Panc1 (cell line): ENCODE results near the gene IL22.

Source experiments
- POLR2AphosphoS5 ChIP-seq: IDR thresholded peaks from 2 replicates; pipeline ENCODE4 v1.6.1; 2012; ENCODE audit warnings: mild to moderate bottlenecking, low read depth, low read length, moderate library complexity
- SIN3A ChIP-seq: IDR thresholded peaks from 2 replicates; pipeline ENCODE4 v1.6.1; 2012; ENCODE audit warnings: low read depth, mild to moderate bottlenecking, low read length, moderate library complexity, borderline replicate concordance; ENCODE audit not compliant: insufficient read depth
- TCF7L2 ChIP-seq: IDR thresholded peaks from 2 replicates; pipeline ENCODE4 v1.6.1; 2011; ENCODE audit warnings: mild to moderate bottlenecking, low read depth, low read length, inconsistent platforms
- TF ChIP-seq, protein P1 (sequence below): fragments of 450-650 bp; IDR thresholded peaks from 2 replicates; pipeline ENCODE4 v1.5.1; 2017; ENCODE audit warnings: mild to moderate bottlenecking
- TF ChIP-seq, protein P2 (sequence below), 2 experiments: IDR thresholded peaks; 2 replicates each; pipeline ENCODE4 v1.6.1; 2011 to 2012; ENCODE audit warnings: low read depth in 2 of 2, control low read depth in 1 of 2, low read length in 1 of 2, mild to moderate bottlenecking in 1 of 2, moderate library complexity in 1 of 2; ENCODE audit not compliant: insufficient read depth in 1 of 2

DNA sequence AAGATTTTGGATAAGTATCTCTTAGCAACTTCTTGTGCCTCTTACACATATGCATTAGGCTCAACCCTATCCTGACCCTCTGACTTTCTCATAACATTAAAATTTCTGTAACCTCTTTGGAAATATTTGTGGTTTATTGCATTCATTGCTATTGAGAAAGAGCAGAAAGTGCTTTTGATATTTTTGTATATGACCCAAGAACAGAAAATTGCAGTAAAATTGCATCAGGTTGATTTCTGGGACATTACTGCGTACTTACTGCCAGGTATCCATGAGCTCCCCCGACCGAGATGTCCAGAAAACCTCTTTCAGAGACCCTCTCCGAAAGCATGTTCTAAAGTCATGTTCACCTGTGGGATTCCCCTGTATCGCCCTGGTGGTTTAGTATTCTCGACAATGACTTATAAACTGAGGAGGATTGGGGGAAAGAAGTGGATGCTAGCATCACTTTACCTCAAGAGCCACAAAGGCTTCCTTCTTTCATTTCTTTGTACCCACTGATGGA lies 14.5 kb upstream of the IL22 start:
- TF ChIP-seq SIN3A (no peak), TCF7L2 (no peak), POLR2AphosphoS5 (no peak)
- TF ChIP-seq, protein P1, sequence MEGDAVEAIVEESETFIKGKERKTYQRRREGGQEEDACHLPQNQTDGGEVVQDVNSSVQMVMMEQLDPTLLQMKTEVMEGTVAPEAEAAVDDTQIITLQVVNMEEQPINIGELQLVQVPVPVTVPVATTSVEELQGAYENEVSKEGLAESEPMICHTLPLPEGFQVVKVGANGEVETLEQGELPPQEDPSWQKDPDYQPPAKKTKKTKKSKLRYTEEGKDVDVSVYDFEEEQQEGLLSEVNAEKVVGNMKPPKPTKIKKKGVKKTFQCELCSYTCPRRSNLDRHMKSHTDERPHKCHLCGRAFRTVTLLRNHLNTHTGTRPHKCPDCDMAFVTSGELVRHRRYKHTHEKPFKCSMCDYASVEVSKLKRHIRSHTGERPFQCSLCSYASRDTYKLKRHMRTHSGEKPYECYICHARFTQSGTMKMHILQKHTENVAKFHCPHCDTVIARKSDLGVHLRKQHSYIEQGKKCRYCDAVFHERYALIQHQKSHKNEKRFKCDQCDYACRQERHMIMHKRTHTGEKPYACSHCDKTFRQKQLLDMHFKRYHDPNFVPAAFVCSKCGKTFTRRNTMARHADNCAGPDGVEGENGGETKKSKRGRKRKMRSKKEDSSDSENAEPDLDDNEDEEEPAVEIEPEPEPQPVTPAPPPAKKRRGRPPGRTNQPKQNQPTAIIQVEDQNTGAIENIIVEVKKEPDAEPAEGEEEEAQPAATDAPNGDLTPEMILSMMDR = no peak
- TF ChIP-seq, protein P2, sequence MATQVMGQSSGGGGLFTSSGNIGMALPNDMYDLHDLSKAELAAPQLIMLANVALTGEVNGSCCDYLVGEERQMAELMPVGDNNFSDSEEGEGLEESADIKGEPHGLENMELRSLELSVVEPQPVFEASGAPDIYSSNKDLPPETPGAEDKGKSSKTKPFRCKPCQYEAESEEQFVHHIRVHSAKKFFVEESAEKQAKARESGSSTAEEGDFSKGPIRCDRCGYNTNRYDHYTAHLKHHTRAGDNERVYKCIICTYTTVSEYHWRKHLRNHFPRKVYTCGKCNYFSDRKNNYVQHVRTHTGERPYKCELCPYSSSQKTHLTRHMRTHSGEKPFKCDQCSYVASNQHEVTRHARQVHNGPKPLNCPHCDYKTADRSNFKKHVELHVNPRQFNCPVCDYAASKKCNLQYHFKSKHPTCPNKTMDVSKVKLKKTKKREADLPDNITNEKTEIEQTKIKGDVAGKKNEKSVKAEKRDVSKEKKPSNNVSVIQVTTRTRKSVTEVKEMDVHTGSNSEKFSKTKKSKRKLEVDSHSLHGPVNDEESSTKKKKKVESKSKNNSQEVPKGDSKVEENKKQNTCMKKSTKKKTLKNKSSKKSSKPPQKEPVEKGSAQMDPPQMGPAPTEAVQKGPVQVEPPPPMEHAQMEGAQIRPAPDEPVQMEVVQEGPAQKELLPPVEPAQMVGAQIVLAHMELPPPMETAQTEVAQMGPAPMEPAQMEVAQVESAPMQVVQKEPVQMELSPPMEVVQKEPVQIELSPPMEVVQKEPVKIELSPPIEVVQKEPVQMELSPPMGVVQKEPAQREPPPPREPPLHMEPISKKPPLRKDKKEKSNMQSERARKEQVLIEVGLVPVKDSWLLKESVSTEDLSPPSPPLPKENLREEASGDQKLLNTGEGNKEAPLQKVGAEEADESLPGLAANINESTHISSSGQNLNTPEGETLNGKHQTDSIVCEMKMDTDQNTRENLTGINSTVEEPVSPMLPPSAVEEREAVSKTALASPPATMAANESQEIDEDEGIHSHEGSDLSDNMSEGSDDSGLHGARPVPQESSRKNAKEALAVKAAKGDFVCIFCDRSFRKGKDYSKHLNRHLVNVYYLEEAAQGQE (IDR thresholded peaks at IDR 0.05; ENCODE audit: insufficient read depth in 1 of 2, low read depth in 2 of 2, low read length in 1 of 2) = no peak
